Measurements from ENCODE around the gene TIMP2. TPM values are rescaled to one million over a fixed set of nuclear protein-coding genes. Genes with fewer than 3 reads are reported as not detected.

TIMP2 gene
- total and polyA plus RNA-seq, 2 experiments from 2014 or later: 10.6 to 22.5 TPM

GRCh38 chr17:78832541-78832810, 92.7 kb downstream of the TIMP2 start (continued):
- TF ChIP-seq ETS1 (IDR thresholded peaks at IDR 0.05) (no peak), NANOG (IDR thresholded peaks at IDR 0.05; ENCODE audit: borderline replicate concordance) (no peak), EZH2phosphoT487 (IDR thresholded peaks at IDR 0.05; ENCODE audit: unreplicated experiment) (no peak), CREB1 (CRISPR knock-in tag; IDR thresholded peaks at IDR 0.05; ENCODE audit: low read depth) (no peak)

- Histone ChIP-seq H4K20me1 (replicated peaks; ENCODE audit: insufficient read depth) (peaks cover 36% of the 10 kb centered on the region), H3K9me2 (ENCODE audit: insufficient read depth) (no peaks in the 10 kb centered on the region), H3K27ac (ENCODE audit: low read depth) (no peak overlapping the region), H3K4me3 (no peak overlapping the region), H2AFZ (no peak overlapping the region), H3K4me1 (ENCODE audit: insufficient read depth) (no peaks in the 10 kb centered on the region), H3F3A (replicated peaks; ENCODE audit: low read depth) (no peaks in the 10 kb centered on the region), H3K79me2 (replicated peaks; ENCODE audit: insufficient read depth) (peaks cover 65% of the 10 kb centered on the region), H3K36me3 (ENCODE audit: insufficient read depth) (peaks cover 72% of the 10 kb centered on the region), H3K4me2 (no peak overlapping the region), H3K27me3 (ENCODE audit: insufficient read depth) (no peaks in the 10 kb centered on the region)
- no peak overlapping the region for H3K4me3 Mint-ChIP-seq
- H3K9me3 Mint-ChIP-seq: no peaks in the 10 kb centered on the region
- no peak overlapping the region for H3K27ac Mint-ChIP-seq
- DNase-seq (ENCODE audit: low spot score) (no peak), ATAC-seq (no peak)
- H3K4me1 Mint-ChIP-seq: no peaks in the 10 kb centered on the region
- peaks cover 91% of the 10 kb centered on the region for H3K36me3 Mint-ChIP-seq (ENCODE audit: low read depth)
- H3K27me3 Mint-ChIP-seq (ENCODE audit: insufficient read depth, low read depth, poor library complexity): peaks cover 2% of the 10 kb centered on the region
- TF ChIP-seq, protein P1, sequence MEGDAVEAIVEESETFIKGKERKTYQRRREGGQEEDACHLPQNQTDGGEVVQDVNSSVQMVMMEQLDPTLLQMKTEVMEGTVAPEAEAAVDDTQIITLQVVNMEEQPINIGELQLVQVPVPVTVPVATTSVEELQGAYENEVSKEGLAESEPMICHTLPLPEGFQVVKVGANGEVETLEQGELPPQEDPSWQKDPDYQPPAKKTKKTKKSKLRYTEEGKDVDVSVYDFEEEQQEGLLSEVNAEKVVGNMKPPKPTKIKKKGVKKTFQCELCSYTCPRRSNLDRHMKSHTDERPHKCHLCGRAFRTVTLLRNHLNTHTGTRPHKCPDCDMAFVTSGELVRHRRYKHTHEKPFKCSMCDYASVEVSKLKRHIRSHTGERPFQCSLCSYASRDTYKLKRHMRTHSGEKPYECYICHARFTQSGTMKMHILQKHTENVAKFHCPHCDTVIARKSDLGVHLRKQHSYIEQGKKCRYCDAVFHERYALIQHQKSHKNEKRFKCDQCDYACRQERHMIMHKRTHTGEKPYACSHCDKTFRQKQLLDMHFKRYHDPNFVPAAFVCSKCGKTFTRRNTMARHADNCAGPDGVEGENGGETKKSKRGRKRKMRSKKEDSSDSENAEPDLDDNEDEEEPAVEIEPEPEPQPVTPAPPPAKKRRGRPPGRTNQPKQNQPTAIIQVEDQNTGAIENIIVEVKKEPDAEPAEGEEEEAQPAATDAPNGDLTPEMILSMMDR (conservative IDR thresholded peaks at IDR 0.05; ENCODE audit: low read depth in 2 of 2): no peak
- no peak for TF ChIP-seq STAT1 (IDR thresholded peaks at IDR 0.05; ENCODE audit: unreplicated experiment)
- TF ChIP-seq POLR2AphosphoS5 (IDR thresholded peaks at IDR 0.05; ENCODE audit: low read depth): no peak
- TF ChIP-seq ETS1 (IDR thresholded peaks at IDR 0.05): no peak
- TF ChIP-seq EZH2 (IDR thresholded peaks at IDR 0.05; ENCODE audit: low read depth, unreplicated experiment): no peak
- TF ChIP-seq REST (IDR thresholded peaks at IDR 0.05; ENCODE audit: unreplicated experiment): no peak
- TF ChIP-seq ZNF462 (CRISPR knock-in tag; IDR thresholded peaks at IDR 0.05): no peak
Measured at GRCh38 chr17:78831688-78832540, 93.3 kb downstream of the TIMP2 start.

All from GM23338 (cell line).